HUES64 (cell line): ENCODE results near the gene SUGCT.

Experiments
- H3K27ac ChIP-seq: 2 replicates; pipeline ENCODE4 v1.7.0; 2013; ENCODE audit warnings: low read depth, low read length, inconsistent platforms
- H3K27me3 ChIP-seq: 2 replicates; pipeline ENCODE4 v1.6.1; 2013; ENCODE audit warnings: mild to moderate bottlenecking, low read length; ENCODE audit not compliant: insufficient read depth
- H3K36me3 ChIP-seq: 2 replicates; pipeline ENCODE4 v1.6.1; 2013; ENCODE audit warnings: mild to moderate bottlenecking, low read length; ENCODE audit not compliant: insufficient read depth
- H3K4me1 ChIP-seq: 2 replicates; pipeline ENCODE4 v1.6.1; 2013; ENCODE audit warnings: mild to moderate bottlenecking, low read length, moderate library complexity; ENCODE audit not compliant: insufficient read depth
- H3K4me3 ChIP-seq: 2 replicates; pipeline ENCODE4 v1.5.1; 2013; ENCODE audit warnings: mild to moderate bottlenecking, low read length, moderate library complexity
- H3K9ac ChIP-seq: 2 replicates; pipeline ENCODE4 v1.6.1; 2013; ENCODE audit warnings: mild to moderate bottlenecking, low read depth, low read length
- H3K9me3 ChIP-seq: 2 replicates; pipeline ENCODE4 v1.6.1; 2013; ENCODE audit warnings: low read depth, low read length; ENCODE audit not compliant: insufficient read depth
- WGBS: fragments of 150-250, 120-280 bp; methylation state at CpG from one replicate; pipeline ENCODE4 v1.1.7; 2013; ENCODE audit warnings: missing lambda C conversion rate; 5-methylcytosine and 5-hydroxymethylcytosine counted together

SUGCT gene

DNA sequence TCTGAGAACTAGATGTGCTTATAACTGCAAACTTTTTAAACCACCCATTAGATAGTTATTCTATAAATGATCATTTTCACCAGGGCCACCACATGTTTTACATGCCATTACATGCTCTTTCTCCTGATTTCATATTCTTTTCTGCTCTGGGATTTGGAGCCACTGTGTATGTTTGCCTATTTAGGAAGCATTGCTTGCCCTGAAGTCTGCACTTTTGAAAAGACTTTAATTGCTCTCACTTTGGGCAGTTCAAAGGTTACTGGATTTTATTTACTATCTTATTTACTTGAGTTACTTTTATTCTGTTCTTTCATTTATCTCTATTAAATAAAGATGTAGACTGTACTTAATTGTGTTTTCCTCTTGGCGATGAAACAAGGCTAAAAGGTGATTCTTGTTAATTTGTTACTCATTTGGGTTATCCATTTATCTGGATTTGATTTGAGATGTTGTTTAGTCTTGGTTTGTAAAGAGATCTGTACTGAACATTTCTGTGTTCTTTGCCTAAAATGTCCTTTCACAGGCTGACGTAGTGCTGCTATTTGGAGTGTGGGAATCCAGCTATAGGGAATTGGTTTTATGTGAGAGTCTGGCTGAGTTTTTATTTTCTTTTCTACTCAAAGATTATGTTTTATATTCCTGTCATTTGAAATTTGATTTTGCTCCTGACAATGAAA is 88.8 kb downstream of the SUGCT start:
- Histone ChIP-seq H3K9ac (no peak overlapping the region), H3K27me3 (no peaks in the 10 kb centered on the region), H3K27ac (no peak overlapping the region), H3K4me3 (no peak overlapping the region), H3K4me1 (no peaks in the 10 kb centered on the region), H3K9me3 (no peaks in the 10 kb centered on the region), H3K36me3 (no peaks in the 10 kb centered on the region)
- 83% methylated on average over 2 of the region's 2 CpGs for WGBS

GRCh38 chr7:40230101-40230500 is 95.3 kb downstream of the SUGCT start:
- 0 out of 2 replicates have a peak, but pooled peaks cover 3% of the 10 kb centered on the region for H3K4me1 ChIP-seq
- H3K36me3 ChIP-seq: no peaks in the 10 kb centered on the region
- no peak overlapping the region for H3K9ac ChIP-seq
- 78% methylated on average over 4 of the region's 4 CpGs for WGBS
- H3K9me3 ChIP-seq: no peaks in the 10 kb centered on the region
- no peaks in the 10 kb centered on the region for H3K27me3 ChIP-seq
- H3K27ac ChIP-seq: no peak overlapping the region
- H3K4me3 ChIP-seq: no peak overlapping the region

GRCh38 chr7:40231796-40232195 is 97.0 kb downstream of the SUGCT start:
- Histone ChIP-seq H3K27me3 (no peaks in the 10 kb centered on the region), H3K4me3 (no peak overlapping the region), H3K9me3 (no peaks in the 10 kb centered on the region), H3K9ac (no peak overlapping the region), H3K4me1 (0 out of 2 replicates have a peak, but pooled peaks cover 3% of the 10 kb centered on the region), H3K27ac (no peak overlapping the region), H3K36me3 (no peaks in the 10 kb centered on the region)
- 73% methylated on average over 1 of the region's 1 CpG for WGBS

DNA sequence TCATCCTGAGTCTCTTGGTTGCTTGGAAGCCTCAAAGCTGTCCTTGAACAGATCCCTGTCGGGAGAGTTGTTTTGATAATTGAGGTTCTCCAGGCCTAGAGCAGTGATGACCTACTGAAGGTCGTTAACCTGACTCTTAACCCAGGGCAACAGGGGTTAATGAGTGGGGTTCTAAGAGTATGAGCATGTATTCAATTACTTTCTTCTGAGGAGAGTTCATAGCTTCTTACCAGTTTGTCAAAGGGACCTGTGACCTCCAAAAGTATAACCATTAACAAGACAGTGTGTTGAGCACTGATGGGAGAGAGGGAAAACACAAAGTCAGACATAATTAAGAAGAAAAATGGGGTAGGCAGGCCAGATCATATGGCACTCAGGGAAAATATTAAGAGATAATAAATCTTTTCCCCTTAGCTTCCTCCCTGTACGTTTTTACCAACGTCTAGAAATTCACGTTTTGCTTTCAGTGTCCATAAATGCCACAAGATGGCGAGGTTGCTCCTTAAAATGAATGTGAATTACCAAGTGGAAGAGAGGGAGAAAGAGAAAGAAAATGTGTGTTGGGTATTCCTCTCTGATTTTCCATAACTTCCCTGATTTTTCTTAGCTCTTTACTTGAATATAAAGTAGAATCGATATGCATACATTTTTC is 97.6 kb downstream of the SUGCT start:
- H3K27ac ChIP-seq: no peak overlapping the region
- H3K36me3 ChIP-seq: no peaks in the 10 kb centered on the region
- H3K4me1 ChIP-seq: 0 out of 2 replicates have a peak, but pooled peaks cover 3% of the 10 kb centered on the region
- no peak overlapping the region for H3K9ac ChIP-seq
- H3K9me3 ChIP-seq: no peaks in the 10 kb centered on the region
- no peak overlapping the region for H3K4me3 ChIP-seq
- WGBS: 42% methylated on average over 4 of the region's 7 CpGs
- no peaks in the 10 kb centered on the region for H3K27me3 ChIP-seq

- Histone ChIP-seq H3K27me3 (no peaks in the 10 kb centered on the region), H3K4me3 (no peak overlapping the region), H3K27ac (no peak overlapping the region), H3K9me3 (no peaks in the 10 kb centered on the region), H3K4me1 (0 out of 2 replicates have a peak, but pooled peaks cover 3% of the 10 kb centered on the region), H3K36me3 (no peaks in the 10 kb centered on the region), H3K9ac (no peak overlapping the region)
- 84% methylated on average over 4 of the region's 4 CpGs for WGBS
Observed at GRCh38 chr7:40234046-40234445, 99.2 kb downstream of the SUGCT start.

GRCh38 chr7:40234666-40235065 is 99.9 kb downstream of the SUGCT start:
- Histone ChIP-seq H3K36me3 (no peaks in the 10 kb centered on the region), H3K4me1 (0 out of 2 replicates have a peak, but pooled peaks cover 3% of the 10 kb centered on the region), H3K27me3 (no peaks in the 10 kb centered on the region), H3K9ac (no peak overlapping the region), H3K27ac (no peak overlapping the region), H3K4me3 (no peak overlapping the region), H3K9me3 (no peaks in the 10 kb centered on the region)
- 96% methylated on average over 7 of the region's 8 CpGs for WGBS

DNA sequence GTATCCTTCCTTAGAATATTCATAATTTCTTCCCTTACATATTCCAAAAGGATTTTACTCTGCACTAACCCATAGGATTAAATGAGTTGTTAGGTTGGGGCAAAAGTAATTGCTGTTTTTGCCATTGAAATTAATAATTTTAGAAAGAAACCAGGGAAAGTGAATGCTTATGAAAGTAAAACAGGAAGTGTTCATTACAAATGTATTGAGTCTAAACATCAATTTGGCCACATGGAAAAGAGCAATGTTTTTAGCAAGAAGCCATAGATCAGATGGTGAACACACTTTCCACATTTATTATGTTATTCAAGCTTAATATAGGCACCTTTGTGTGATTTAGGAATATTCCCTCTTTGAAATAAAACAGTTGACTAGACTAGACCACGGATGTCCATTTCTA is 102.9 kb downstream of the SUGCT start:
- Histone ChIP-seq H3K9ac (no peak overlapping the region), H3K27ac (no peak overlapping the region), H3K9me3 (no peaks in the 10 kb centered on the region), H3K4me3 (no peak overlapping the region), H3K36me3 (no peaks in the 10 kb centered on the region), H3K27me3 (no peaks in the 10 kb centered on the region), H3K4me1 (no peaks in the 10 kb centered on the region)
- WGBS: 92% methylated on average over 1 of the region's 1 CpG

- Histone ChIP-seq H3K9ac (no peak overlapping the region), H3K9me3 (no peaks in the 10 kb centered on the region), H3K36me3 (no peaks in the 10 kb centered on the region), H3K27ac (no peak overlapping the region), H3K4me3 (no peak overlapping the region), H3K27me3 (no peaks in the 10 kb centered on the region), H3K4me1 (peaks cover 5% of the 10 kb centered on the region)
- WGBS: 96% methylated on average over 6 of the region's 7 CpGs
Observed at GRCh38 chr7:40239755-40240303, 105.0 kb downstream of the SUGCT start.

- no peak overlapping the region for H3K27ac ChIP-seq
- H3K9ac ChIP-seq: no peak overlapping the region
- no peak overlapping the region for H3K4me3 ChIP-seq
- H3K36me3 ChIP-seq: no peaks in the 10 kb centered on the region
- WGBS: no CpG with 5 or more reads among the region's 1 CpG
- no peaks in the 10 kb centered on the region for H3K9me3 ChIP-seq
- H3K4me1 ChIP-seq: peaks cover 5% of the 10 kb centered on the region
- H3K27me3 ChIP-seq: no peaks in the 10 kb centered on the region
Observed at GRCh38 chr7:40243076-40243475, 108.3 kb downstream of the SUGCT start.

DNA sequence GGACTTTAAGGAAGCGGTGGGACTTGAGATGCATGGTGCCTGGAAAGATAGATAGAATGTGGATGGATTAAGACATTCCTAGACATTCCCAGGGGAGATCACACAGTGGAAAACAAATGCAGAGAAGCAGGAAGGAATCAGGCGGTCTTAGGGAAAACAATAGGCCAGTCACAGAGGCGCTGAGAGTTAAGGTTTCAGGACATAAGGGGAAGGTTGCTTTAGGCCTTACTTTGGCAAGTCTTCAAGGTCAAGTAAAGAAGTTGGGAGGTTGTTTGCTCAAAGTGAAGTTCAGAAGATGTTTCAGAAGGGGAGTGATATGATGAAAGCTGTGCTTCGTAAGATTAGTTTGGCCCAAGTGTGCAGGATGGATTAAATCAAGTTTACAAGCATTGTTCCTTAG is 109.4 kb downstream of the SUGCT start:
- Histone ChIP-seq H3K4me1 (peaks cover 5% of the 10 kb centered on the region), H3K27me3 (no peaks in the 10 kb centered on the region), H3K27ac (no peak overlapping the region), H3K36me3 (no peaks in the 10 kb centered on the region), H3K9me3 (no peaks in the 10 kb centered on the region), H3K9ac (no peak overlapping the region), H3K4me3 (no peak overlapping the region)
- WGBS: 78% methylated on average over 4 of the region's 4 CpGs

DNA sequence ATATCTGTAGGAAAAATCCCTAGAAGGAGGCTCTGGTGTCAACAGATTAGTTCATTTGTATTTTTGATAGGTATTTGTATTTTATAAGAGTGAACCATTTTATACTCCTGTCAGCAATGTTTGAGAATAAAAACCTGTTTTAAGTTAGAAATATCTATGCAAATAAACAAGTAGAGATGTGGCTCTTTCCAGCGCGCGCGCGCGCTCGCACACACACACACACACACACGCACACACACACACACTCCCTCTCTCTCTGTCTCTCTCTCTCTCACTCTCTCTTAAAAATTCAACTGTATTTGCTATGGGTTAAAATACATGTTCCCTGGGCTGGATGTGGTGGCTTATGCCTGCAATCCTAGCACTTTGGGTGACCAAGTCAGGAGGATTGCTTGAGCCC is 113.9 kb downstream of the SUGCT start:
- no peak overlapping the region for H3K27ac ChIP-seq
- H3K9ac ChIP-seq: no peak overlapping the region
- H3K9me3 ChIP-seq: no peaks in the 10 kb centered on the region
- peaks cover 5% of the 10 kb centered on the region for H3K4me1 ChIP-seq
- H3K36me3 ChIP-seq: no peaks in the 10 kb centered on the region
- H3K4me3 ChIP-seq: no peak overlapping the region
- no CpG with 5 or more reads among the region's 8 CpGs for WGBS
- H3K27me3 ChIP-seq: no peaks in the 10 kb centered on the region
